Endometrium (tissue), 2 donors: ENCODE data around the gene BMS1.
"Not testable (repeated sequence)": the region's sequence is repeated elsewhere in the genome, so short reads cannot be mapped to it uniquely, and the experiment has no call there.

Source experiments
- FAIRE-seq: peaks from 2 replicates; lab custom pipeline; 2012; peaks lifted over from hg19 to GRCh38; lab: Jason Lieb, UNC
- donor health status: control.
- donor health status: control.

BMS1 gene

GRCh38 chr10:42865716-42866114 is 83.1 kb downstream of the BMS1 start:
- no peak for FAIRE-seq

- no peak for FAIRE-seq
Measured at GRCh38 chr10:42866115-42866995, 83.8 kb downstream of the BMS1 start.

- no peak for FAIRE-seq
Measured at GRCh38 chr10:42867571-42867970, 85.0 kb downstream of the BMS1 start.

- FAIRE-seq: no peak
Measured at GRCh38 chr10:42868530-42868929, 85.9 kb downstream of the BMS1 start.

DNA sequence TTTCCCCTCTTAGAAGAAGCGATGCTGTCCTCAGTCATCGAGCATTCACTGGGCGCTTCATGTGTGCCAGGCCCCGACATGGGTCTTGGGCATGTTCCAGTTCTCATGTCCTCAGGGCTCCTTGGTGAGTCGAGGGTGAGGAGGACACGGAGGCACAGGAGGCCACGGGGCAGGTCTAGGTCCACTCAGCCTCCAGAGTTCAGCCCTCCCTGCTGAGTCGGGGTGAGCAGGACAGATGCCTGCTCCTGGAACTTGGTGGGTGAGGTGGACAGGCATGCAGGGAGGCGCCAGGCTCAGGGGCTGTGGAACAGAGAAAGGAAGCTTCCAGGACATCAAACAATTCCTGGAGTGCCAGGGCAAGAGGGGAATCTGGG is 87.4 kb downstream of the BMS1 start:
- no peak for FAIRE-seq

DNA sequence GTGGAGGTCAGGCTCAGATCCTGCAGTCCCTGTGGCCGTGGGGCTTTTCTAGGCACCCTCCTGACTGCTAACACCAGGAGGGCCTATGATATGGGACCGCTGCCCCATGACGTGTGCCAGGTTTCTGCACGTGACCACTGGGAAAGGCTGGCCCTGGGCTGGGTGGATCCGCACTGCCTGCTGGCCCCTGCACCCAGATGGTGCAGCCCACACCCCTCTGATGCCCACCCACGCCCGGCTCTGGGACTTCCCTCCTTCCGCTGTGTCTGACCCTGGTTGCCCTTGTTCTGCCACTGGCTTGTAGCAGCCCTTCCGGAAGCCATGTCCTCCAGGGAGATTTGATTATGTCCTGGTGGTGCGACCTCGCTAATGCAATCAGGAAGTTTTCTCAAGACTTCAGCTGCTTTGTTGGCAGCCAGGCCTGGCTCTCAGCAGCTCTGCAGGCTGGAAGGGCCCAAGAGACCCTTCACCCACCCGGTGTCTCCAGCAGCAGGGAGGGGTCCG is 88.6 kb downstream of the BMS1 start:
- FAIRE-seq: not testable (repeated sequence)

DNA sequence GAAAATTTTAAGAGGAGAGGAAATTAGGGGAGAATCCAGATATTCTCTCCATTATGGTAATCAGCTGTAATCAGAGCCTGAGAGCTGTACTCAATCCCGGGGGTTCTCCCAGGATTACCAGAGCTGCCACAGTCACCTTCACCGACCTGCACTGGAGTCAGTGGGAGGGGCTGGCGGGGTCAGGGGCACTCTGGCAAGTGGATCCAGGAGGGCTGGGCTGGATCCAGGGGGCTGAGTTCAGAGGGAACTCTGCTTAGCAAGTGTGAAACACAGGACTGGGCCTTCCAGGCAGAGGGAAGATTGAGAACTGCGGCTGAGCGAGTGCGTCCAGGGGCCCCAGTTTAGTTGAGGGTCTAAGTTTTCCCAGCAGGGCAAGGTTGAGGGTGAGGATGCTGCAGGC is 89.2 kb downstream of the BMS1 start:
- no peak for FAIRE-seq

DNA sequence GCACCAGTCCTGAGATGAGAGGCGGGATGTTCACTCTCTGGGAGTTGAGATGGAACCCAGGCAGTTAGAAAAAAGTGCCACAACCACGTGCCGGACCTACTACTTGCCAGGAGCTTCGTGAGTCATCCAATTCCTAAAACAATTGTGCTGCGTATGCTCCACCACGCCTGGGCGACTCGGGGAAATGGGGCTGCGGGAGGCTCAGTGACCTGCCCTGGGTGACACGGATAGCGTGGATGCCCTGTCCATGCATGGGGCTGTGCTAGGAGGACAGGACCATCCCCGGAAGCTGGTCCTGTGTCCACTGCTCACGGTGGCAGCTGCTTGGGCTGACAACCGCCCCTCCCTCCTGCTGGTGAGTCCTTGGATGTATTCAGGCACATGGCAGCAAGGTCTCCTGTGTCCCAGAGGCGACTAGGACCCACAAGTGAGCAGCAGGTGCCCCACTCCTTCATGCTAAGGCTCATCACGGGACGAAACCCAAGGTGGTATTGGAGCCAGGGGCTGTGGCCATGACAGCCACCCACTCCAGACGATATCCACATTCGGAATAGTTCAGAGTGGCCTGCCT is 90.4 kb downstream of the BMS1 start:
- no peak for FAIRE-seq

DNA sequence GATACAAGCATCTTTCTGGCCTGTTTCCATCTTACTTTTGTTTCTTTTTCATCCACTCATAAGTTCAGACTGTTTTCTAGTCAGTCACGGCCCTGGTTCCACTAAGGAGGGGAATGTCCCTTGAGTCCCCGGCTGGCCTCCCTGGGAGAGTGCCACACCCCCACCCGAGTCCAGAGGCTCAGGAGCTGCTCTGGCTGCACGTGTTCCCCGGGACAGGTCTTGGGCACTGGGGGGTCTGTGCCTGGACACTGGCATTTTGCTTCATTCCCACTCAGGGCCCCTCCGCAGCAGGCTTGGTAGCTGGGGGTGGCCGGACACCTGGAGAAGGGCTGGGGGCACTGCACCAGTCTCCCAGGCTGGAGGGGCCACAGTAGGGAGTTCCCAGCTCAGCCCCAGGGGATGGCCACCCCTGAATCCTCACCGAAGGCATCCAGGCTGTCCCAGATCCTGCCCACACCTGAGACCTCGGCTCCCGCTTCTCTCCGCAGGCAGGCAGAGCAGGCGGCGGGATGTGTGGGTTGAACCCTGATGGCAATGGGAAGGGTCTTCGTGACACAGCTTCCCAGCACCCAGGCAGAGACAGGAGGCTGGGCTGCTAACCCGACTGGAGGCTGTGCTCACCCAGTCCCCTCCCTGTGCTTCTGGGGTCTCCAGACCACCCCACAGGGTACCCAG is 92.3 kb downstream of the BMS1 start:
- FAIRE-seq: no peak

DNA sequence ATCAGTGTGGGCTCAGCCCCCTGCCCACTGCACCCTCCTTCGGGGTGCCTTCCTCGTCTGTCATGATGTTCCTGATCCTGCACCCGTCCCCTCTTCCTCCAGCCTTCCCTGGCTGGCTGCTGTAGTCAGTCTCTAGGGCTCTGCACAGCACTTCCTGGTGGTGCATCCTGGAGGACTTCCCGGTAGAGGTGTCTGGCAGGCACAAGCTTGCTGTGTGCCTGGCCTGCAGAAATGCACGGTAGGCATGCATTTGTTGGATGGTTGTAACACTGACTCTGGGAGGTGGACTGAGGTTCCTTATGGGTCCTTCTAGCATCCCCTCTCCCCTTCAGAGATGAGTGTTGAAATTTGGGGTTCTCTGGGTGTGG is 92.8 kb downstream of the BMS1 start:
- no peak for FAIRE-seq

DNA sequence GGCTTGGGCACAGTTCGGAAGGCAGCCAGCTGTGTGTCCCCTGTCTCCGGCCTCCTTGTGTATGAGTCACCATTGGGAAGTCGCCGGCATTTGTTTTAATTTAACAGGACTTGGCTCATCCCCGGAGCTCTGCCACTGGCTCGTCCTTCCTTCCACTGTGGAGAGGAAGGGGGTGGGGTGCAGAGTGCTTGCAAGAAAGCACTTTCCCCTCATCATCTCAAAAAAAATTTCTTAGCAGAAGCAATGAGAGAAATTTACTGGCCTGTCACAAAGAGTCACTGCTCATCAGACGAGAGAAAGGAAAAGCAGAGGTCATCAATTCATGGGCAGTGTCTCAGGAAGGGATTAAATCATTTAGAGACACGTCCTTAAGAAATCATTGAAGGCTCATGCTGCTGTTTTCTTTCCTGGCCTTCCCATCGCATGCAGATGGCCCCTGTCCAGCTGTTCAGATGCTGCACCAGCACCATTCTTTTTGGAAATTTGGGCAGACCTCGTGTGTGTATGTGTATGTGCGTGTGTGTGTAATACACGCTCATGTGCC is 93.3 kb downstream of the BMS1 start:
- FAIRE-seq: no peak

- FAIRE-seq: no peak
Measured at GRCh38 chr10:42876476-42876875, 93.9 kb downstream of the BMS1 start.

DNA sequence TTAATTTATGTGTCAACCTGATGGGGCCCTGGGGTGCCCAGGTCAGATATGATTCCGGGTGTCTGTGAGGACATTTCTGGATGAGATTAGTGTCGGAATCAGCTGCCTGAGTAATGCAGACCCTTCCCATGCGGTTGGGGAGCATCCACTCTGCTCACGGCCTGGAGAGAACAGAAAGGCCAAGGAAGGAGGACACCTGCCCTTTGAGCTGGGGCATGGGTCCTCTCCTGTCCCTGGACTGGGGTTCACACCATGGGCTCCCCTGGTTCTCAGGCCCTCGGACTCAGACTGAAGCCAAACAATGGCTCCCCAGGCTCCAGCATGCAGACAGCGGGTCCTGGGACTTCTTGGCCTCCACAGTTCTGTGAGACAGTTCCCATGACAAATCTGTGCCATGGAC is 94.3 kb downstream of the BMS1 start:
- FAIRE-seq: no peak

DNA sequence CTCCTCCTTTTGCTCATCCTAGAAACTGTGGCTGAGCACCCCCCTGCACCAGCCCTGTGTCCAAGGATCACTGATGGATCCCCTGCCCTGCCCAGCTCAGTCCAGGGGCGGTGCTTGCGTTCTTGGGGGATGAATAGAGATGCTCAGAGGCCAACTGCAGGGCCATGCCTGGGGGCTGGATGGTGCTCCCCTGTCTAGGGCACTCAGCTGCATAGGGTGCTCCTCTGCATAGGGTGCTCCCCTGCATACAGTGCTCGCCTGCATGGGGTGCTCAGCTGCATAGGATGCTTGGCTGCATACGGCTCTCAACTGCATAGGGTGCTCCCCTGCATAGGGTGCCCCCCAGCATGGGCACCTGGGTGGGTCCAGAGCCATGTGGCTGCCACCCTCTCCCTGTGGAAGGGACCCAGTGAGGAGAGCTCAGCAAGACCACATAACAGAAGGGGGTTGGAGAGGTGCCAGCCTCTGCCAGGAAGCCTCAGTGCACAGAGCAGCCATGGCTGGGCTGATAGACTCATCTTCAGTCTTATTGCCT is 95.0 kb downstream of the BMS1 start:
- no peak for FAIRE-seq

DNA sequence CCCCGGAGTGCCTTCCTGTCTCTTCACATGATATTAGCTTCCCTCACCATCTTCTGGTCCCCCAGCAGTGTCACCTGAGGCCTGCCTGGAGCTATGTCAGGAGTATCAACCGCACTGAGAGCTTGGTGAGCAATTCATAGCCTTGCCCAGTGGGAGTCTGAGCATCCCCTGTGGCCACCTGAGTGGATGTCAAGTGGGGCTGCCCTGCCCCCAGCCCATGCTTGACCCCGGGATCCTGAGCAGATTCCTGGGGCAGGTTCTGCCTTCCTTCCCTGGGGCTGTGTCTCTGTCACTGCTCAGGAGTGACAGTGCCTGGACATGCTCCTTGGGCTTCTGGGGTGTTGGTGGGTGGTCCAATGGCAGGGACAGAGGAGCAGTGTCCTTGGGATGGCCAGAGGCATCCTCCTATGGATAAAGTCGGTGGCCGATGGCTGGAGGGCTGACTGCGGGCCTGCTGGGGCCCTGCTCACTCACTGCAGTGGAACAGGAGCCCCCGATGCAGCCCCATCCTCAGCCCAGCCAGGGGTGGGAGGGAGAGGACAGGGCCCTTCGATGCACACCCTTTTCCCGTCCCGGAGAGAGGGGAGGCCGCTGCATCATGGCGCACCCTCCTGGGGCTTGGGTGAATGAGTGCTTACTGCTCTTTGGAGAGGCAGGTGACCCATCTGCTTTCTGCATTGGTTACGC is 95.7 kb downstream of the BMS1 start:
- FAIRE-seq: no peak

- FAIRE-seq: no peak
Measured at GRCh38 chr10:42878821-42879195, 96.2 kb downstream of the BMS1 start.

DNA sequence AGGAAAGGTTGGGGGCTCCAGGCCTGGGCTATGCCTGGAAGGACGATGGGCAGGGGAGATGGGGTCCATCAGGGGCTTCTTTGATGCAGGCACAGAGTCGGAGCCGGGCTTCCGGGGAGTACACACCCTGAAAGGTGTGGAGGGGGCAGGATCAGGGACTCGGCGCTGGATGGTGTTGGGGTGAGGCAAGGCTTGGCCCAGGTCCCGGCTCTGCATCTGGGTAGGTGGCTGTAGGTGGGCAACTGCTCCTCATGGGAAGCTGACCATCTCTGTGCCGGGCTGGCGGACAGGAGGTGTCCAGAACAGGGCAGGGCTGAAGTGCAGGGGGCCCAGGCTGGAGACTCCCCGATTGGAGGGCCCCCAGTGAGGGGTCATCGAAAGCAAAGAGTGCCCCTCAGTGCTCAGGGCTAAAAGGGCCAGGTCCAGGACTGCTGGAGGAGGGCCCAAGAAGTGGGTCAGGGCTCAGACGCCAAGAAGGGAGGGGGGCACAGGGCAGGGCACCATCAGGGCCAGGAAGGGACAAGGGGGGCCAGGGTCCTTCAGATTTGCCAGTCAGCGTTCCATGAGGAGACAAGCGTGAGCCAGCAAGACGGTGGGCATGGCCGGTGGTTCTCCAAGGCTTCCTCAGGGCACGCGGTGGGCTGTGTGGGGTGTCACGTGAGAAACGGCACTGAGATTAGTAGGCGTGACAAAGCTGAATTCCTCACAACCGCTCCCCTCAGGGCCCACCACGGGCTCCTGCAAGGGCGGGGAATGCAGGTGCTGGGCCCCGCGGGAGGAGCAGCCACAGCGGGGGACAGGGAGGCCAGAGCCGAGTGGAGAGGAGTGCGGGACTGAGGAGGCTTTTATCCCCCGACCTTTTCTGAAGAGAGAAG is 97.0 kb downstream of the BMS1 start:
- FAIRE-seq: no peak

DNA sequence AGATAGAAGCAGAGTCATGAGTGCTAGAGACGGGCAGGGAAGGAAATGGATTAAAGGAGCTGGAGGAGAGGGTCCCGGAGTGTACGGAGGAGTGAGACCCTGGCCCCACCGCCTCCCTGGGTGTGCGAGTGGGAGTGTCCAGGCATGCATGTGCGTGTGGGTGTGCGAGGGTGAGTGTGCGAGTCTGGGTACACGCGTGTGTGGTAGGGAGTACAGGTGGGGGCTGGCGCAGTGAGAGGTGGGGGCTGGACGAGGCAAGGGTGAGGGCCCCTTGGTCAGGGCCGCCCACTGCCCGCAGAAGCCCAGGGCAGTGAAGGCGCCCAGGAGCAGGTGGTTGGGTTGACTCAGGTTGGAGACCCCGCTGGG is 97.6 kb downstream of the BMS1 start:
- FAIRE-seq: no peak

DNA sequence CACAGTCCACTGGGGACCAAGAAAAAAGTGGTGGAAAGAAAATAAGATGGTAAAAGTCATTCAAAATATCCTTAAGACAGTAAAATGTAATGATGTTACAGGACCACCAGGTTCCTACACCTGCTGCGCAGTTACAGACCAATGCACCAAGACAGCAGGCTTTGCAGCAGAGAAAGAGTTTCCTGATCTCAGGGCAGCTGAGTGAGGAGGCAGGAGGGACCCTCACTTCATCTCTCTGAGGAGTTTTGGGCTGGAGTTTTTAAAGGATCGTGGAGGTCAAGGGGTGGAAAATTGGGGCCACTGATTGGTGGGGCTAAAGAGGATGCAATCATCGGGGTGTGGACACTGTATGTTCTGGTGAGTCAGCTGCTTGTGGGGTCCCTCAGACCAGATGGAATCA is 100.0 kb downstream of the BMS1 start:
- FAIRE-seq: no peak
